ENCODE results near the gene IGFL2. TPM values are rescaled to one million over a fixed set of nuclear protein-coding genes. Genes with fewer than 3 reads are reported as not detected.

The IGFL2 gene
- total RNA-seq, 1 donor from 2014 or later, result not detected

DNA sequence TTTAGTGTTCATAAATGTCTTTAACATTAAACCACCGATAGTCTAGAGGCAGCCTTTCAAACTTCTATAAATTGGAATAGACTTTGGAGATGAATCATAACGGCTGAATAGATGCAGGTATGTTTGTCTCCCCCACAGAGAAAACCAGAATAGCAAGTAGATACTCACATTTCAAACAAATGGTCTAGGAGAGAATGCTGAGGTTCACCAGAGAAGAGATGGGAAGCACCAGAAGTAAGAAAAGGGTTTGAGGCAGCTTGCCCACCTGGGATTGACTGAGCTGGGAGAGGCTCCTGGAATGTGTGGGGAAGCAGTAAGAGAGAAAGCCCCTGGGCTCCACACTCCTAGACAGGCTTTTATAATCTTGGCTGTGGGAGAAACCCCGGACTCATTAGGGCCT is 29.9 kb upstream of the IGFL2 start:
- Mint-ChIP-seq H3K9me3 (ENCODE audit: low read depth) (peaks cover 3% of the 10 kb centered on the region), H3K36me3 (ENCODE audit: insufficient read depth) (no peaks in the 10 kb centered on the region), H3K27me3 (no peaks in the 10 kb centered on the region), H3K27ac (no peak overlapping the region), H3K4me3 (ENCODE audit: low read depth) (no peak overlapping the region), H3K4me1 (ENCODE audit: low read depth) (peaks cover 15% of the 10 kb centered on the region)
- TF ChIP-seq, protein P1, sequence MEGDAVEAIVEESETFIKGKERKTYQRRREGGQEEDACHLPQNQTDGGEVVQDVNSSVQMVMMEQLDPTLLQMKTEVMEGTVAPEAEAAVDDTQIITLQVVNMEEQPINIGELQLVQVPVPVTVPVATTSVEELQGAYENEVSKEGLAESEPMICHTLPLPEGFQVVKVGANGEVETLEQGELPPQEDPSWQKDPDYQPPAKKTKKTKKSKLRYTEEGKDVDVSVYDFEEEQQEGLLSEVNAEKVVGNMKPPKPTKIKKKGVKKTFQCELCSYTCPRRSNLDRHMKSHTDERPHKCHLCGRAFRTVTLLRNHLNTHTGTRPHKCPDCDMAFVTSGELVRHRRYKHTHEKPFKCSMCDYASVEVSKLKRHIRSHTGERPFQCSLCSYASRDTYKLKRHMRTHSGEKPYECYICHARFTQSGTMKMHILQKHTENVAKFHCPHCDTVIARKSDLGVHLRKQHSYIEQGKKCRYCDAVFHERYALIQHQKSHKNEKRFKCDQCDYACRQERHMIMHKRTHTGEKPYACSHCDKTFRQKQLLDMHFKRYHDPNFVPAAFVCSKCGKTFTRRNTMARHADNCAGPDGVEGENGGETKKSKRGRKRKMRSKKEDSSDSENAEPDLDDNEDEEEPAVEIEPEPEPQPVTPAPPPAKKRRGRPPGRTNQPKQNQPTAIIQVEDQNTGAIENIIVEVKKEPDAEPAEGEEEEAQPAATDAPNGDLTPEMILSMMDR (IDR thresholded peaks at IDR 0.05; ENCODE audit: unreplicated experiment), result no peak
- DNase-seq (ENCODE audit: low spot score, unreplicated experiment), result no peak

GRCh38 chr19:46124638-46125115 is 23.4 kb upstream of the IGFL2 start, which contains the start of gene IGFL3:
IGFL3 (minus strand) TSS chr19:46124688; CDS start chr19:46124649, 39 bp downstream.
- Mint-ChIP-seq H3K4me3 (ENCODE audit: low read depth) (no peak within 1 kb of the TSS), H3K27me3 (peaks cover 7% of the 10 kb centered on the region), H3K9me3 (ENCODE audit: low read depth) (peaks cover 13% of the 10 kb centered on the region), H3K27ac (no peak within 1 kb of the TSS), H3K36me3 (ENCODE audit: insufficient read depth) (no peaks in the 10 kb centered on the region), H3K4me1 (ENCODE audit: low read depth) (peaks cover 8% of the 10 kb centered on the region)
- TF ChIP-seq, protein P1 (IDR thresholded peaks at IDR 0.05; ENCODE audit: unreplicated experiment), result no peak
- no peak for DNase-seq (ENCODE audit: low spot score, unreplicated experiment)

- Mint-ChIP-seq H3K4me3 (ENCODE audit: low read depth) (no peak overlapping the region), H3K27ac (no peak overlapping the region), H3K27me3 (peaks cover 7% of the 10 kb centered on the region), H3K4me1 (ENCODE audit: low read depth) (peaks cover 8% of the 10 kb centered on the region), H3K9me3 (ENCODE audit: low read depth) (peaks cover 11% of the 10 kb centered on the region), H3K36me3 (ENCODE audit: insufficient read depth) (no peaks in the 10 kb centered on the region)
- DNase-seq (ENCODE audit: low spot score, unreplicated experiment), result no peak
- TF ChIP-seq, protein P1 (IDR thresholded peaks at IDR 0.05; ENCODE audit: unreplicated experiment), result no peak
Measured at GRCh38 chr19:46125447-46125846, 22.6 kb upstream of the IGFL2 start.

DNA sequence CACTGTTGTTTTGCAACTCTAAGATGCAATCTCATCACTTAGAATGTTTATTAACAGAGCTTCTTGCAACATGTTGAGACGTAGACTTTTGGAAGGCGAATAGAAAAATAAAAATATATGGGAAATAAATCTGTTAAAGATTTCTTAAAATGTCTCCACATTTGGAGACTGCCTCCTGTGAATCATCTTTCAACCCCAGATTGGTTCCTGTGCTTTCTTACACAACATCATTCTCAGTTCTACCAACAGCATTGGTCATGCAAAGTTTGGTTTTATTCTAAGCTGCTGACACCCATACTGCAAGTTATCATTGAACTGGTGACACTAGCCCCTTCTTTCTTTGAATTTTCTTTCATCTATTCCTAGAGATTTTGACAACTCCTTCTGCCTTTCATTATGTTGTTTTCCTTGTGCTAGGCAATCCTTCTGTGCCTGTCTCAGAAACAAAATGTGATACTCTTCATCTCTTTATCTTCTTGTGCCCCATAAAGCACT is 21.9 kb upstream of the IGFL2 start:
- Mint-ChIP-seq H3K27ac (no peak overlapping the region), H3K36me3 (ENCODE audit: insufficient read depth) (no peaks in the 10 kb centered on the region)

DNA sequence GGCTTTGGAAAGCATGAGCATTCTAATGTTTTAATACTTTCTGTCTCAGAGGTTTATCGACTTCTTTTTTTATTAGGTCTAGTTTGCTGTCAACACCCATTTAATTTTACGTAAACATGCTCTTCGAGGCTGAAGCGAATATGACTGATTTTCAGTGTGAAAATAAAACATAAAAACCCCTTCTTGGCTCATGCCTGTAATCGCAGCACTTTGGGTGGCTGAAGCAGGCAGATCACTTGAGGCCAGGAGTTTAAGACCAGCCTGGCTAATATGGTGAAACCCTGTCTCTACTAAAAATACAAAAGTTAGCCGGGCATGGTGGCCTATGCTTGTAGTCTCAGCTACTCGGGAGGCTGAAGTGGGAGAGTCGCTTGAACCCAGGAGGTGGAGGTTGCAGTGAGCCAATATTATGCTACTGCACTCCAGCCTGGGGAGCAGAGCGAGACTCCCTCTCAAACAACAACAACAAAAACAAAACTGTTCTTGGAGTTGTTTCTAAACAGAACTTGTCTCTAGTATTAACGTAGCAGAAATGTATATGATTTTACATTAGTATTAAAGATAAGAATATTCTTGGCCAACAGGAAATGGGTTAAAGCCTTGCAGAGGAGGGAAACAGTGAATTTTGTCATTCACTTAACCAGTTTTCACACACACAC is 16.4 kb upstream of the IGFL2 start:
- H3K36me3 Mint-ChIP-seq (ENCODE audit: insufficient read depth), result peaks cover 7% of the 10 kb centered on the region
- peaks cover 24% of the 10 kb centered on the region for H3K9me3 Mint-ChIP-seq (ENCODE audit: low read depth)
- TF ChIP-seq, protein P1 (IDR thresholded peaks at IDR 0.05; ENCODE audit: unreplicated experiment), result no peak
- no peak for DNase-seq (ENCODE audit: low spot score, unreplicated experiment)
- peak overlapping the region; percentile 99 for H3K27ac Mint-ChIP-seq
- peaks cover 3% of the 10 kb centered on the region for H3K27me3 Mint-ChIP-seq
- peaks cover 23% of the 10 kb centered on the region for H3K4me1 Mint-ChIP-seq (ENCODE audit: low read depth)
- H3K4me3 Mint-ChIP-seq (ENCODE audit: low read depth), result peak overlapping the region; percentile 72

More for the DNA sequence above, 21.9 kb upstream of the IGFL2 start:
- peaks cover 11% of the 10 kb centered on the region for H3K9me3 Mint-ChIP-seq (ENCODE audit: low read depth)
- H3K4me3 Mint-ChIP-seq (ENCODE audit: low read depth), result no peak overlapping the region
- DNase-seq (ENCODE audit: low spot score, unreplicated experiment), result no peak
- TF ChIP-seq, protein P1 (IDR thresholded peaks at IDR 0.05; ENCODE audit: unreplicated experiment), result no peak
- peaks cover 7% of the 10 kb centered on the region for H3K27me3 Mint-ChIP-seq
- peaks cover 8% of the 10 kb centered on the region for H3K4me1 Mint-ChIP-seq (ENCODE audit: low read depth)
